Esophagus mucosa (tissue), 1 donor: ENCODE data around the gene ART5. TPM values are rescaled to one million over a fixed set of nuclear protein-coding genes. Genes with fewer than 3 reads are reported as not detected.
A peak's percentile ranks its signal among the peaks of the same experiment; 100 is the strongest.

ENCODE experiments used
- ATAC-seq: fragments of 200-7000 bp; cut with Tn5 transposase; one replicate; pipeline ENCODE4 v1.9.1; 2020
- total RNA-seq: library from RNA; stranded (reverse); gene quantifications from one replicate; pipeline ENCODE4 v1.2.4, GENCODE V29; 2023
- donor health status: DM: yes; HTN: yes; CAD: no.

The ART5 gene
- not detected for total RNA-seq

- no peak for ATAC-seq
Measured at GRCh38 chr11:3641701-3642070, at the start of gene ART5. ART5 (minus strand) TSS chr11:3641992; CDS start chr11:3641862, 130 bp downstream.

- ATAC-seq, result no peak
Measured at GRCh38 chr11:3686751-3687150, 45.0 kb upstream of the ART5 start.

GRCh38 chr11:3685923-3686322, 44.1 kb upstream of the ART5 start:
- ATAC-seq, result no peak

- no peak for ATAC-seq
Measured at GRCh38 chr11:3684819-3685172, 43.0 kb upstream of the ART5 start.

GRCh38 chr11:3684129-3684818, 42.5 kb upstream of the ART5 start:
- ATAC-seq, result no peak

GRCh38 chr11:3683039-3683438, 41.2 kb upstream of the ART5 start:
- no peak for ATAC-seq

GRCh38 chr11:3679077-3679476, 37.3 kb upstream of the ART5 start:
- ATAC-seq, result no peak

- no peak for ATAC-seq
Measured at GRCh38 chr11:3675971-3676370, 34.2 kb upstream of the ART5 start.

GRCh38 chr11:3674189-3674588, 32.4 kb upstream of the ART5 start:
- no peak for ATAC-seq

- no peak for ATAC-seq
Measured at GRCh38 chr11:3671334-3672254, 29.8 kb upstream of the ART5 start, which contains the start of gene CHRNA10. CHRNA10 (minus strand) TSS chr11:3671384; CDS start chr11:3671312, 72 bp downstream.

- peak; percentile 21 for ATAC-seq
Measured at GRCh38 chr11:3669742-3670183, 28.0 kb upstream of the ART5 start.

- ATAC-seq, result no peak
Measured at GRCh38 chr11:3669128-3669527, 27.3 kb upstream of the ART5 start.

- ATAC-seq, result no peak
Measured at GRCh38 chr11:3667149-3668035, 25.6 kb upstream of the ART5 start.

GRCh38 chr11:3666023-3666530, 24.3 kb upstream of the ART5 start:
- ATAC-seq, result no peak

GRCh38 chr11:3665336-3666022, 23.7 kb upstream of the ART5 start:
- no peak for ATAC-seq

GRCh38 chr11:3664032-3664630, 22.3 kb upstream of the ART5 start:
- no peak for ATAC-seq

GRCh38 chr11:3662856-3663255, 21.1 kb upstream of the ART5 start:
- ATAC-seq, result no peak

- no peak for ATAC-seq
Measured at GRCh38 chr11:3660960-3661359, 19.2 kb upstream of the ART5 start.

GRCh38 chr11:3659595-3660515, 18.1 kb upstream of the ART5 start:
- ATAC-seq, result no peak

- ATAC-seq, result no peak
Measured at GRCh38 chr11:3658252-3658651, 16.5 kb upstream of the ART5 start.
